GM10847 (cell line): Measurements from ENCODE around the gene WNK1.

ENCODE experiments used
- POLR2A ChIP-seq: IDR thresholded peaks from 2 replicates; pipeline ENCODE4 v1.6.1; 2011; ENCODE audit not compliant: insufficient read length; ENCODE audit errors: extremely low read depth

WNK1 gene

GRCh38 chr12:751999-752694 is at the start of gene WNK1:
Gene WNK1 (plus strand): TSS chr12:752579. CDS start chr12:753566, 987 bp downstream.
- TF ChIP-seq POLR2A = peak; percentile 92

GRCh38 chr12:704516-705242 is 47.7 kb upstream of the WNK1 start:
- no peak for TF ChIP-seq POLR2A

GRCh38 chr12:709455-710020 is 42.8 kb upstream of the WNK1 start:
- no peak for TF ChIP-seq POLR2A

- TF ChIP-seq POLR2A = no peak
Observed at GRCh38 chr12:712172-712863, 40.1 kb upstream of the WNK1 start.

- TF ChIP-seq POLR2A = no peak
Observed at GRCh38 chr12:713281-713875, 39.0 kb upstream of the WNK1 start.

GRCh38 chr12:716506-716905 is 35.9 kb upstream of the WNK1 start:
- TF ChIP-seq POLR2A = no peak

GRCh38 chr12:718756-719102 is 33.6 kb upstream of the WNK1 start:
- TF ChIP-seq POLR2A = no peak

- TF ChIP-seq POLR2A = no peak
Observed at GRCh38 chr12:720231-720941, 32.0 kb upstream of the WNK1 start.

GRCh38 chr12:724194-724855 is 28.1 kb upstream of the WNK1 start:
- TF ChIP-seq POLR2A = no peak

- TF ChIP-seq POLR2A = no peak
Observed at GRCh38 chr12:725076-725475, 27.3 kb upstream of the WNK1 start.

GRCh38 chr12:726281-727140 is 25.9 kb upstream of the WNK1 start:
- no peak for TF ChIP-seq POLR2A

- no peak for TF ChIP-seq POLR2A
Observed at GRCh38 chr12:727321-727720, 25.1 kb upstream of the WNK1 start.

GRCh38 chr12:728781-729180 is 23.6 kb upstream of the WNK1 start:
- TF ChIP-seq POLR2A = no peak
